ENCODE data around the gene RPS10.

- TF ChIP-seq CTCF (IDR thresholded peaks at IDR 0.05; ENCODE audit: low read length) (no peak), EZH2 (IDR thresholded peaks at IDR 0.05; ENCODE audit: borderline replicate concordance, low read length) (no peak)
Measured at GRCh38 chr6:34370361-34370760, 55.5 kb downstream of the RPS10 start.
